H1 (cell line): Measurements from ENCODE around the gene EZH2. TPM values are rescaled to one million over a fixed set of nuclear protein-coding genes. Genes with fewer than 3 reads are reported as not detected.

ENCODE experiments used
- CTCF ChIA-PET: fragments of 300-600 bp; sonication (Branson Sonifier 250); formaldehyde crosslinking; loops from one replicate; lab custom pipeline; 2021; ENCODE audit not compliant: partially characterized antibody; lab: Charles Lee
- POLR2A ChIA-PET: fragments of 300-600 bp; sonication (Branson Sonifier 250); formaldehyde crosslinking; loops from one replicate; lab custom pipeline; 2021; ENCODE audit warnings: inconsistent platforms; ENCODE audit not compliant: partially characterized antibody; lab: Charles Lee
- DNase-seq, 2 experiments: peaks; one replicate each; pipeline versions ENCODE4 v3.0.0 to v3.0.0-alpha.2; 2010 to 2022; ENCODE audit warnings: low spot score in 2 of 2, low read depth in 1 of 2, mixed read lengths in 1 of 2
- FAIRE-seq: peaks from 2 replicates; lab custom pipeline; 2011; peaks lifted over from hg19 to GRCh38; lab: Jason Lieb, UNC
- H2AFZ ChIP-seq: 2 replicates; pipeline ENCODE4 v1.8.1; 2012; ENCODE audit warnings: low read length, inconsistent platforms
- H2AK5ac ChIP-seq: 2 replicates; pipeline ENCODE4 v1.6.1; 2013; ENCODE audit warnings: low read depth, low read length
- H2BK120ac ChIP-seq: replicated peaks from 2 replicates; pipeline ENCODE3; 2013; ENCODE audit warnings: low read depth, low read length, inconsistent platforms
- H2BK12ac ChIP-seq: 2 replicates; pipeline ENCODE4 v1.6.1; 2013; ENCODE audit warnings: low read depth, low read length
- H2BK15ac ChIP-seq: 2 replicates; pipeline ENCODE4 v1.6.1; 2013; ENCODE audit warnings: low read length
- H2BK20ac ChIP-seq: 2 replicates; pipeline ENCODE4 v1.6.1; 2013; ENCODE audit warnings: low read length
- H2BK5ac ChIP-seq: 2 replicates; pipeline ENCODE4 v1.6.1; 2013; ENCODE audit warnings: low read depth, low read length
- H3K14ac ChIP-seq: 2 replicates; pipeline ENCODE4 v1.6.1; 2013; ENCODE audit warnings: inconsistent platforms; ENCODE audit not compliant: insufficient read length
- H3K18ac ChIP-seq: 2 replicates; pipeline ENCODE4 v1.6.1; 2013; ENCODE audit warnings: low read length; ENCODE audit errors: extremely low read depth
- H3K23ac ChIP-seq: 2 replicates; pipeline ENCODE4 v1.6.1; 2013; ENCODE audit warnings: inconsistent platforms; ENCODE audit not compliant: insufficient read length
- H3K23me2 ChIP-seq: 2 replicates; pipeline ENCODE4 v1.6.1; 2013; ENCODE audit warnings: low read depth, low read length
- H3K27ac ChIP-seq: 2 replicates; pipeline ENCODE4 v1.6.1; 2011; ENCODE audit warnings: low read depth, low read length, inconsistent platforms
- H3K27me3 ChIP-seq, 4 experiments: replicated peaks in 1 of 4; 1 replicate in 1 of 4; 2 replicates in 3 of 4; pipeline versions ENCODE4 v1.6.1 to v1.8.1; 2011 to 2013; ENCODE audit warnings: low read length in 3 of 4, mild to moderate bottlenecking in 3 of 4, inconsistent platforms in 2 of 4, mixed read lengths in 2 of 4, moderate library complexity in 1 of 4; ENCODE audit not compliant: control insufficient read depth in 3 of 4, insufficient read depth in 3 of 4; ENCODE audit errors: extremely low read depth in 1 of 4
- H3K36me3 ChIP-seq, 4 experiments: 2 replicates each; pipeline versions ENCODE4 v1.6.1 to v1.8.1; 2011 to 2013; ENCODE audit warnings: mild to moderate bottlenecking in 4 of 4, low read length in 3 of 4, moderate library complexity in 2 of 4, control low read depth in 1 of 4, inconsistent platforms in 1 of 4; ENCODE audit not compliant: insufficient read depth in 4 of 4, control insufficient read depth in 2 of 4
- H3K4ac ChIP-seq: replicated peaks from 2 replicates; pipeline ENCODE3; 2013; ENCODE audit warnings: low read length, low read depth, mixed read lengths, inconsistent platforms; ENCODE audit not compliant: insufficient read length
- H3K4me1 ChIP-seq, 4 experiments: replicated peaks in 1 of 4; 1 replicate in 1 of 4; 2 replicates in 3 of 4; pipeline versions ENCODE4 v1.6.1 to v1.8.1; 2011 to 2013; ENCODE audit warnings: low read length in 3 of 4, inconsistent platforms in 2 of 4, mixed read lengths in 1 of 4; ENCODE audit not compliant: insufficient read depth in 4 of 4, control insufficient read depth in 3 of 4
- H3K4me2 ChIP-seq, 2 experiments: 2 replicates each; pipeline versions ENCODE4 v1.6.1 to v1.8.1; 2011 to 2013; ENCODE audit warnings: low read depth in 2 of 2, low read length in 2 of 2, control low read depth in 1 of 2, inconsistent platforms in 1 of 2, mild to moderate bottlenecking in 1 of 2; ENCODE audit not compliant: insufficient read depth in 1 of 2
- H3K4me3 ChIP-seq, 4 experiments: fragments of 200-600, 300-600 bp in 1 of 4; sonication (generic), shearing (Covaris generic), sonication (Bioruptor Twin) in 1 of 4; 2 replicates each; pipeline versions ENCODE4 v1.5.1 to v1.8.1; 2011 to 2016; ENCODE audit warnings: low read length in 4 of 4, low read depth in 3 of 4, control low read depth in 2 of 4, inconsistent platforms in 2 of 4, mild to moderate bottlenecking in 2 of 4, mixed read lengths in 1 of 4, moderate library complexity in 1 of 4; ENCODE audit not compliant: insufficient read depth in 2 of 4; ENCODE audit errors: extremely low read depth in 1 of 4
- H3K56ac ChIP-seq: replicated peaks from 2 replicates; pipeline ENCODE3; 2013; ENCODE audit warnings: low read depth, mild to moderate bottlenecking, mixed read lengths, low read length, inconsistent platforms; ENCODE audit not compliant: insufficient read length
- H3K79me1 ChIP-seq: 2 replicates; pipeline ENCODE4 v1.6.1; 2013; ENCODE audit warnings: low read depth, low read length, control low read depth
- H3K79me2 ChIP-seq, 2 experiments: 2 replicates each; pipeline versions ENCODE4 v1.6.1 to v1.8.1; 2012 to 2013; ENCODE audit warnings: low read length in 2 of 2, mild to moderate bottlenecking in 2 of 2, inconsistent platforms in 1 of 2; ENCODE audit not compliant: insufficient read depth in 2 of 2, control insufficient read depth in 1 of 2
- H3K9ac ChIP-seq, 4 experiments: replicated peaks in 1 of 4; 1 replicate in 1 of 4; 2 replicates in 3 of 4; pipeline versions ENCODE4 v1.6.1 to v1.8.1; 2011 to 2013; ENCODE audit warnings: low read depth in 3 of 4, low read length in 3 of 4, control low read depth in 2 of 4, mild to moderate bottlenecking in 2 of 4, moderate library complexity in 2 of 4, inconsistent platforms in 1 of 4; ENCODE audit errors: extremely low read depth in 1 of 4
- H3K9me3 ChIP-seq, 2 experiments: 2 replicates each; pipeline versions ENCODE4 v1.6.1 to v1.8.1; 2012 to 2013; ENCODE audit warnings: mild to moderate bottlenecking in 2 of 2, moderate library complexity in 2 of 2, control low read depth in 1 of 2, inconsistent platforms in 1 of 2, low read depth in 1 of 2, low read length in 1 of 2, mixed read lengths in 1 of 2; ENCODE audit not compliant: insufficient read depth in 2 of 2
- H4K20me1 ChIP-seq, 2 experiments: replicated peaks in 1 of 2; 2 replicates each; pipeline versions ENCODE3 to v1.8.1; 2011 to 2013; ENCODE audit warnings: inconsistent platforms in 2 of 2, low read length in 2 of 2, mild to moderate bottlenecking in 1 of 2; ENCODE audit not compliant: insufficient read depth in 2 of 2, control insufficient read depth in 1 of 2
- H4K5ac ChIP-seq: 2 replicates; pipeline ENCODE4 v1.6.1; 2013; ENCODE audit warnings: low read length, low read depth, mixed read lengths, inconsistent platforms; ENCODE audit not compliant: insufficient read length
- H4K8ac ChIP-seq: 2 replicates; pipeline ENCODE4 v1.8.0; 2013; ENCODE audit warnings: mild to moderate bottlenecking, moderate library complexity, low read length, inconsistent platforms; ENCODE audit not compliant: insufficient read depth; ENCODE audit errors: extremely low read depth
- H4K91ac ChIP-seq: replicated peaks from 2 replicates; pipeline ENCODE3; 2013; ENCODE audit warnings: low read length, mixed read lengths, inconsistent platforms; ENCODE audit not compliant: insufficient read length
- BCL11A ChIP-seq, 2 experiments: IDR thresholded peaks; one replicate each; pipeline ENCODE4 v1.6.1; 2011; ENCODE audit warnings: low read depth in 2 of 2, low read length in 2 of 2, mild to moderate bottlenecking in 2 of 2
- WGBS, 2 experiments: shearing (Covaris generic) in 1 of 2; methylation state at CpG; one replicate each; pipeline versions ENCODE4 v1.1.6 to v1.1.7; 2013 to 2015; ENCODE audit warnings: low lambda C conversion rate in 2 of 2, mixed read lengths in 2 of 2, inconsistent platforms in 1 of 2, low coverage in 1 of 2, missing lambda C conversion rate in 1 of 2; ENCODE audit not compliant: insufficient replicate concordance in 2 of 2, insufficient coverage in 1 of 2, insufficient read length in 1 of 2; ENCODE audit errors: extremely low coverage in 1 of 2, missing lambda C conversion rate in 1 of 2; 5-methylcytosine and 5-hydroxymethylcytosine counted together
- polyA plus RNA-seq, 7 experiments: library from polyadenylated mRNA; depleted of rRNA in 3 of 7; stranded (reverse) in 5 of 7; unstranded in 2 of 7; fragments of >200 nt in 5 of 7; fragments of 200-250 nt in 2 of 7; gene quantifications; 1 replicate in 5 of 7; 2 replicates in 1 of 7; 4 replicates in 1 of 7; pipeline versions ENCODE4 v1.2.1 to v1.2.3, GENCODE V29; 2011 to 2013; ENCODE audit warnings: missing spikeins in 2 of 7, mixed read lengths in 2 of 7
- total RNA-seq: library from RNA; stranded (reverse); fragmentation: NEBNext Ultra II Directional; extraction: Animal tissue kit (Norgen Biotek cat#: 25700); gene quantifications from 2 replicates; pipeline ENCODE4 v1.2.1, GENCODE V29; 2021

EZH2 gene
- total and polyA plus RNA-seq, 2 of the 8 experiments (the other 6 are each of a cell fraction or from before 2014, with no cell fraction given) = 28.9 to 49.0 TPM

- H4K91ac ChIP-seq = no peak overlapping the region
- no peak for FAIRE-seq
- no peak overlapping the region for H4K8ac ChIP-seq
- no peak for DNase-seq
- H3K14ac ChIP-seq = no peak overlapping the region
- H2BK15ac ChIP-seq = no peak overlapping the region
- H3K9ac ChIP-seq = no peak overlapping the region
- no peaks in the 10 kb centered on the region for H3K27me3 ChIP-seq
- WGBS, 2 experiments = 92% methylated on average over 15 of the region's 15 CpGs; no CpG with 5 or more reads in 1 of the 2 experiments
- POLR2A ChIA-PET = no interaction called here
- no peak overlapping the region for H3K56ac ChIP-seq
- H2BK5ac ChIP-seq = no peak overlapping the region
- no peak overlapping the region for H3K4me3 ChIP-seq
- H3K79me1 ChIP-seq = peaks cover 5% of the 10 kb centered on the region; the same call in 1 of the 2 replicates
- peaks cover 0 to 5% of the 10 kb centered on the region in 2 experiments for H4K20me1 ChIP-seq
- no peaks in the 10 kb centered on the region for H3K9me3 ChIP-seq
- CTCF ChIA-PET = interaction anchor here (0.8 to 2.1 kb wide), 5 partner anchors 9 to 228 kb away, joined by 3 to 5 read pairs (median 3); no protein-coding TSS in a partner anchor
- peaks cover 7 to 46% (median 35%) of the 10 kb centered on the region in 4 experiments; a peak in 7 of 8 replicates for H3K36me3 ChIP-seq
- no peak overlapping the region for H3K4me2 ChIP-seq
- no peak overlapping the region for H4K5ac ChIP-seq
- H3K18ac ChIP-seq = no peak overlapping the region
- no peak overlapping the region for H3K4ac ChIP-seq
- no peaks in the 10 kb centered on the region for H3K79me2 ChIP-seq
- TF ChIP-seq BCL11A (IDR thresholded peaks at IDR 0.05; ENCODE audit: low read depth in 2 of 2, low read length in 2 of 2) = no peak
- no peaks in the 10 kb centered on the region for H3K23me2 ChIP-seq
- H3K4me1 ChIP-seq = no peaks in the 10 kb centered on the region; a peak in 1 of 7 replicates
- no peak overlapping the region for H2AFZ ChIP-seq
- no peak overlapping the region for H2BK120ac ChIP-seq
- no peak overlapping the region for H2AK5ac ChIP-seq
- no peak overlapping the region for H2BK20ac ChIP-seq
- no peak overlapping the region for H3K23ac ChIP-seq
- no peak overlapping the region for H2BK12ac ChIP-seq
- no peak overlapping the region for H3K27ac ChIP-seq
These were observed 100.1 kb downstream of the EZH2 start for GRCh38 chr7:148783801-148784527.
